ENCODE results near the gene KISS1. TPM values are rescaled to one million over a fixed set of nuclear protein-coding genes. Genes with fewer than 3 reads are reported as not detected.

The KISS1 gene
- total RNA-seq, 1 experiment from 2014 or later, result 0.35 TPM

- Mint-ChIP-seq H3K4me1 (no peaks in the 10 kb centered on the region), H3K27ac (no peak overlapping the region), H3K4me3 (no peak overlapping the region), H3K27me3 (ENCODE audit: low read depth) (no peaks in the 10 kb centered on the region), H3K9me3 (peaks cover 6% of the 10 kb centered on the region), H3K36me3 (peaks cover 11% of the 10 kb centered on the region)
- DNase-seq (ENCODE audit: low spot score) (no peak), ATAC-seq (peak; percentile 88)
- ChIA-PET POLR2A (no interaction called here), CTCF (interaction anchor here (0.6 to 1.7 kb wide), 11 partner anchors 13 to 157 kb away, joined by 3 to 12 read pairs (median 5); no protein-coding TSS in a partner anchor)
- no peak for TF ChIP-seq TP53 (CRISPR knock-in tag; IDR thresholded peaks at IDR 0.05)
- TF ChIP-seq, protein P1, sequence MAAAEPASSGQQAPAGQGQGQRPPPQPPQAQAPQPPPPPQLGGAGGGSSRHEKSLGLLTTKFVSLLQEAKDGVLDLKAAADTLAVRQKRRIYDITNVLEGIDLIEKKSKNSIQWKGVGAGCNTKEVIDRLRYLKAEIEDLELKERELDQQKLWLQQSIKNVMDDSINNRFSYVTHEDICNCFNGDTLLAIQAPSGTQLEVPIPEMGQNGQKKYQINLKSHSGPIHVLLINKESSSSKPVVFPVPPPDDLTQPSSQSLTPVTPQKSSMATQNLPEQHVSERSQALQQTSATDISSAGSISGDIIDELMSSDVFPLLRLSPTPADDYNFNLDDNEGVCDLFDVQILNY (CRISPR knock-in tag; IDR thresholded peaks at IDR 0.05), result no peak
- TF ChIP-seq, protein P2, sequence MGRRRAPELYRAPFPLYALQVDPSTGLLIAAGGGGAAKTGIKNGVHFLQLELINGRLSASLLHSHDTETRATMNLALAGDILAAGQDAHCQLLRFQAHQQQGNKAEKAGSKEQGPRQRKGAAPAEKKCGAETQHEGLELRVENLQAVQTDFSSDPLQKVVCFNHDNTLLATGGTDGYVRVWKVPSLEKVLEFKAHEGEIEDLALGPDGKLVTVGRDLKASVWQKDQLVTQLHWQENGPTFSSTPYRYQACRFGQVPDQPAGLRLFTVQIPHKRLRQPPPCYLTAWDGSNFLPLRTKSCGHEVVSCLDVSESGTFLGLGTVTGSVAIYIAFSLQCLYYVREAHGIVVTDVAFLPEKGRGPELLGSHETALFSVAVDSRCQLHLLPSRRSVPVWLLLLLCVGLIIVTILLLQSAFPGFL (CRISPR knock-in tag; IDR thresholded peaks at IDR 0.05; ENCODE audit: borderline replicate concordance), result no peak
- TF ChIP-seq, protein P3, sequence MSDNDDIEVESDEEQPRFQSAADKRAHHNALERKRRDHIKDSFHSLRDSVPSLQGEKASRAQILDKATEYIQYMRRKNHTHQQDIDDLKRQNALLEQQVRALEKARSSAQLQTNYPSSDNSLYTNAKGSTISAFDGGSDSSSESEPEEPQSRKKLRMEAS (CRISPR knock-in tag; IDR thresholded peaks at IDR 0.05), result no peak
- TF ChIP-seq NR1H2 (CRISPR knock-in tag; IDR thresholded peaks at IDR 0.05), result no peak
- no peak for TF ChIP-seq KAT7 (CRISPR knock-in tag; IDR thresholded peaks at IDR 0.05; ENCODE audit: borderline replicate concordance)
- TF ChIP-seq MLX (CRISPR knock-in tag; IDR thresholded peaks at IDR 0.05), result no peak
- no peak for TF ChIP-seq ZMAT4 (CRISPR knock-in tag; IDR thresholded peaks at IDR 0.05)
- TF ChIP-seq GRHL2 (CRISPR knock-in tag; IDR thresholded peaks at IDR 0.05; ENCODE audit: insufficient replicate concordance, severe bottlenecking), result no peak
- no peak for TF ChIP-seq ELF4 (CRISPR knock-in tag; IDR thresholded peaks at IDR 0.05; ENCODE audit: low read depth)
- no peak for TF ChIP-seq GABPB1 (CRISPR knock-in tag; IDR thresholded peaks at IDR 0.05)
- TF ChIP-seq SOX15 (CRISPR knock-in tag; IDR thresholded peaks at IDR 0.05), result no peak
- TF ChIP-seq IRF2 (CRISPR knock-in tag; IDR thresholded peaks at IDR 0.05; ENCODE audit: borderline replicate concordance, low read depth), result no peak
- TF ChIP-seq, protein P4, sequence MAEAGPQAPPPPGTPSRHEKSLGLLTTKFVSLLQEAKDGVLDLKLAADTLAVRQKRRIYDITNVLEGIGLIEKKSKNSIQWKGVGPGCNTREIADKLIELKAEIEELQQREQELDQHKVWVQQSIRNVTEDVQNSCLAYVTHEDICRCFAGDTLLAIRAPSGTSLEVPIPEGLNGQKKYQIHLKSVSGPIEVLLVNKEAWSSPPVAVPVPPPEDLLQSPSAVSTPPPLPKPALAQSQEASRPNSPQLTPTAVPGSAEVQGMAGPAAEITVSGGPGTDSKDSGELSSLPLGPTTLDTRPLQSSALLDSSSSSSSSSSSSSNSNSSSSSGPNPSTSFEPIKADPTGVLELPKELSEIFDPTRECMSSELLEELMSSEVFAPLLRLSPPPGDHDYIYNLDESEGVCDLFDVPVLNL (CRISPR knock-in tag; IDR thresholded peaks at IDR 0.05; ENCODE audit: borderline replicate concordance, low read depth), result no peak
- no peak for TF ChIP-seq PRRX2 (CRISPR knock-in tag; IDR thresholded peaks at IDR 0.05)
- no peak for TF ChIP-seq FOXP1 (CRISPR knock-in tag; IDR thresholded peaks at IDR 0.05; ENCODE audit: borderline replicate concordance)
- TF ChIP-seq NFE2L1 (CRISPR knock-in tag; IDR thresholded peaks at IDR 0.05), result no peak
- TF ChIP-seq MXD4 (CRISPR knock-in tag; IDR thresholded peaks at IDR 0.05; ENCODE audit: borderline replicate concordance), result no peak
- TF ChIP-seq, protein P5, sequence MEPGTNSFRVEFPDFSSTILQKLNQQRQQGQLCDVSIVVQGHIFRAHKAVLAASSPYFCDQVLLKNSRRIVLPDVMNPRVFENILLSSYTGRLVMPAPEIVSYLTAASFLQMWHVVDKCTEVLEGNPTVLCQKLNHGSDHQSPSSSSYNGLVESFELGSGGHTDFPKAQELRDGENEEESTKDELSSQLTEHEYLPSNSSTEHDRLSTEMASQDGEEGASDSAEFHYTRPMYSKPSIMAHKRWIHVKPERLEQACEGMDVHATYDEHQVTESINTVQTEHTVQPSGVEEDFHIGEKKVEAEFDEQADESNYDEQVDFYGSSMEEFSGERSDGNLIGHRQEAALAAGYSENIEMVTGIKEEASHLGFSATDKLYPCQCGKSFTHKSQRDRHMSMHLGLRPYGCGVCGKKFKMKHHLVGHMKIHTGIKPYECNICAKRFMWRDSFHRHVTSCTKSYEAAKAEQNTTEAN (CRISPR knock-in tag; IDR thresholded peaks at IDR 0.05), result no peak
- TF ChIP-seq ESRRA (CRISPR knock-in tag; IDR thresholded peaks at IDR 0.05; ENCODE audit: borderline replicate concordance), result no peak
Observed at GRCh38 chr1:204241050-204241449, 44.8 kb upstream of the KISS1 start.

- H3K36me3 Mint-ChIP-seq, result peaks cover 16% of the 10 kb centered on the region
- H3K9me3 Mint-ChIP-seq, result peaks cover 12% of the 10 kb centered on the region
- ChIA-PET POLR2A (no interaction called here), CTCF (interaction anchor here (1.2 kb wide), 1 partner anchor 33 kb away, joined by 8 read pairs; no protein-coding TSS in a partner anchor)
- ATAC-seq (no peak), DNase-seq (ENCODE audit: low spot score) (no peak)
- H3K4me1 Mint-ChIP-seq, result no peaks in the 10 kb centered on the region
- H3K27me3 Mint-ChIP-seq (ENCODE audit: low read depth), result no peaks in the 10 kb centered on the region
- H3K27ac Mint-ChIP-seq, result no peak overlapping the region
- no peak overlapping the region for H3K4me3 Mint-ChIP-seq
- TF ChIP-seq, protein P1 (CRISPR knock-in tag; IDR thresholded peaks at IDR 0.05), result no peak
- TF ChIP-seq SMAD3 (CRISPR knock-in tag; IDR thresholded peaks at IDR 0.05; ENCODE audit: borderline replicate concordance) (no peak), ATF1 (CRISPR knock-in tag; IDR thresholded peaks at IDR 0.05) (no peak), CTCF (IDR thresholded peaks at IDR 0.05) (no peak), EMX1 (CRISPR knock-in tag; IDR thresholded peaks at IDR 0.05) (no peak), JAZF1 (CRISPR knock-in tag; IDR thresholded peaks at IDR 0.05) (no peak)
- TF ChIP-seq, protein P6, sequence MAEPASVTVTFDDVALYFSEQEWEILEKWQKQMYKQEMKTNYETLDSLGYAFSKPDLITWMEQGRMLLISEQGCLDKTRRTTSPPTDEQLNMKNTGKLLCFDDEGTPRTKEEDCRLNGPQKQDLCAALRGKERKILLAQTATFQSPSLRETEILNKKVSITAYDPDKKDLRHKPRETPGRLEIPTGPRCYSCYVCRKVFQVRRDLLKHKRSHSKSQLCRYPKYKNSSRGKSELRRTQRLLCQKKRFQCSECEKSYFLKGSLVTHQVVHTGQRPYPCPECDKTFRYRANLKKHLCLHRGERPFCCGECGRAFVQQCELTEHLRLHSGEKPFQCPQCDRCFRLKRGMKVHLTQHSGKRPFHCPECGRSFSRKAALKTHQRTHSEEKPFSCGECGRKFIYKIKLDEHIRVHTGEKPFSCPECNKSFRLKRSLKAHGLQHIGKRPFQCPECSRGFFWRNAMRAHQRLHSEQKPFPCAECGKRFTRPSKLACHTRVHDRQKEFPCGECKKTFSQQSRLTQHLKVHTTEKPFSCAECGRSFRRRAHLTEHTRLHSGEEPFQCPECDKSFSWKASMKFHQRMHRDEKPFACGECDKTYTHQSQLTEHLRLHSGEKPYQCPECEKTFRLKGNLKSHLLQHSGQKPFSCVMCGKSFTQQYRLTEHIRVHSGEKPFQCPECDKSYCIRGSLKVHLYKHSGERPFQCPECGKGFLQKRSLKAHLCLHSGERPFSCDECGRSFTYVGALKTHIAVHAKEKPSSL (CRISPR knock-in tag; conservative IDR thresholded peaks at IDR 0.05), result no peak
Observed at GRCh38 chr1:204240233-204240632, 43.9 kb upstream of the KISS1 start.
